HT-29 (cell line): Measurements from ENCODE around the gene NMRK1. TPM values are rescaled to one million over a fixed set of nuclear protein-coding genes. Genes with fewer than 3 reads are reported as not detected.

Source experiments
- DNase-seq: peaks from one replicate; pipeline ENCODE4 v3.0.0-alpha.2; 2015; ENCODE audit warnings: low spot score
- total RNA-seq: library from RNA; depleted of rRNA; stranded (reverse); fragments of >200 nt; shearing (Covaris generic); gene quantifications from 2 replicates; pipeline ENCODE4 v1.2.3, GENCODE V29; 2014; rRNA removed

Gene NMRK1
- total RNA-seq, result 2.3 and 5.1 TPM in 2 replicates

DNA sequence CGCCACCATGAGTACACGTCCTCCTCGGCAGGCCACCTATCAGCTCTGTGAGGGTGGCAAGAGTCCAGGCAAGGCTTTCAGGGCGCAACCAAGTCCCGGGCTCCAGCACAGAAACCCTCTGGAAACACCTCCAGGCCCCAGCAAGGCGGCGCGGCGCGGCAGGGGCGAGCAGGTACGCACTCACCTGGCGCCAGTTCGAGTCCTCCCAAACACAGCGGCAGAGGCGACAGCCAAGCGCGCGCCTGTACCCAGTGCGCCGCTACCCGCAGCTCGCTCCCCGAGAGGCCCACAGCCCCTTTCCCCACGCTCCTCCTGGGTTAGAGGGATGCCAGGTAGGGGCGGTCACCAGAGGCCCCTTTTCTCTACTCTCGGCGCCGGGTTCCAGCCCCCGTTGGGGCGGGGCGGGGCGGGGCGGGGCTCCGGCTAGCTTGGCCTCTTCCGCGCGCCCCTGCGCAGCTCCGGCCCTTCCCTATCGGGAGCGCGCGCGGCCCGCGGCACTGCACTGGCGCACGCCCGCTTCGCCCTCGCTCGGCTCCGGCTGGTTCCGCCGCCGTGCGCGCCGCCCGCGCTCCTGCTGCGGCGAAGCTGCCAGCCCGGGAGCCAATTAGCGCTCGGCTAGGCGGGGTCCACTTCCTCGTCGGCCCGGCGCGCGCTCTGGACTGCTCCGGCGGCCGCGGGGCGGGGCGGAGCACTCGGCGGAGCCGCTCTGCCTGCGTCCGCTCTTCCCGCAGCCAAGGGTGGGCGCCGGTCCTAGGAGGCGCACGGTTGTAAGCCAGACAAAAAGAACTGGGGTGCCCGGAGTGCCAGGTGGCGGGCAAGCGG is at the start of gene NMRK1, which contains the start of gene OSTF1:
TSS of gene NMRK1 (minus strand) at position 332 of the 822 bp plus-strand sequence. CDS start 5,040 bp downstream, outside the sequence.
TSS of gene OSTF1 (plus strand) at position 691 of the 822 bp plus-strand sequence. CDS start 179 bp downstream, outside the sequence.
- peak; percentile 96 for DNase-seq

- DNase-seq, result no peak
Measured at GRCh38 chr9:75134495-75134894, 46.5 kb upstream of the NMRK1 start.

DNA sequence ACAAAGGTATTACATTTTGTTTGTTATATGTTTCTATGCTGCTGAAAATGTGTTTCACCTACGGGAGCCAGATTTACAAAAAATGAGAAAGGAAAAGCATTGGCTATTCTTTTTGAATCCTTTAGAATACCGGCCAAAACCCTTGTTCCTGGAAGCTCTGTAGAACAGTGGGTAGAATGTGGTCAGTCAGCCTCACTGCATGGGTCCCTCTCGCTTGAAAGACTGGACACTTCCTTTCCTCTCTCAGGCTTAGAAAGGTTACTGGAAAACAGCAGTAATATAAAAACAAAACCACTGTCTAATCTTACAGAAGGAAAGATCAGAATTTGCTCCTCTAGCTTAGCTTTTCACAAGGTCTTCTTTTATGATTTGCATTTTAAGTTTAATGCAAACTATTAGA is 45.4 kb upstream of the NMRK1 start:
- no peak for DNase-seq

DNA sequence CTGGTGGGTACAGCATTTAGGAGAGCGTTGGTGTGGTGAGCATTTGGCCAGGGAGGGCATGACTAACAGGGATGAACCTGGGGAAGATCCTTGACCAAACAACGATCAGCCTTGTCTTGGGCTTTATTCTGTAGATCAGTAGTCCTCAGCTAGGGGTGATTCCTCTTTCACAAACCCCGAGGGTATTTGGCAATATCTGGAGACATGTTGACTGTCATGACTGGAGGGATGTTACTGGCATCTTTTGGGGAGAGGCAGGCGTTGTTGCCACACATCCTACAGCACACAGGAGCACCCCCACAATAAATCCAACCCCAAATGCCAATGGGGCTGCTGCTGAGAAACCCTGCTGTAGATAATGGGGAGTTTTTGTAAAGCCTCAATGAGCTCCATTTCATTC is 44.3 kb upstream of the NMRK1 start:
- no peak for DNase-seq

DNA sequence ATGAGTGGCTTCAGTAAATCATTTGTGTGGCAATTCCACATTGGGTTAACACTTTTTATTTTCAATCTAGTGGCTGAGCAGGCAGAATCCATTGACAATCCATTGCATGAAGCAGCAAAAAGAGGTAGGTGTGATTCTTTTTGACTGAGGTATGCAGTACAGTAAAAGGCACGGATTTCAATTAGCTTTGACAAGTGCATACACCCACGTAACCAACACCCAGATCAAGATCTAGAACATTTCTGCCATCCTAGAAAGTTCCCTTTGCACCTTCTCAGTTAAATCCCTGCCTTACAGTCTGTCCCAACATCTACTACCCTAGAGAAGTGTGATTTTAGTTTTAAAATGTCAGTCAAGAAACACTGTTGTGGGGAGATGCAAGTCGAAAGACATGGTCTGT is 43.7 kb upstream of the NMRK1 start:
- no peak for DNase-seq

- no peak for DNase-seq
Measured at GRCh38 chr9:75130621-75131230, 42.8 kb upstream of the NMRK1 start.

DNA sequence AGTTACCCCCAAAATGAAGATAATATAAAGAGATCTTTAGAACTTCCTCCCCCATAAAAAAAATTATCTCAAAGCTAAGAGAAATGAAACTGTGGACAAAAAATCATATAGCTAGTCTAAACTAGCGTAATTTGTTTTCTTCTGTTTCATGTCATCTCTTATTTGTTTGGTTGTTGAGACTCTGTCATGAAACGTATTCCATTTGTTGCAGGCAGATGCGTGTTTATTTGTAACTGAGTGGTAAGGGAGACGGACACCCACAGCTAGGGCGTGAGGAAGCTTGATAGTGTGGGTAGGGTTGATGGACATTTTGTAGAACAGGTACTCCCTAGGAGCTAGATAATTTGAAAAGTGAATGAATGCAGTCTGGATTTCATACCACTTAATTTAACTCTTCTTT is 42.2 kb upstream of the NMRK1 start:
- no peak for DNase-seq

- no peak for DNase-seq
Measured at GRCh38 chr9:75128535-75128934, 40.6 kb upstream of the NMRK1 start.

DNA sequence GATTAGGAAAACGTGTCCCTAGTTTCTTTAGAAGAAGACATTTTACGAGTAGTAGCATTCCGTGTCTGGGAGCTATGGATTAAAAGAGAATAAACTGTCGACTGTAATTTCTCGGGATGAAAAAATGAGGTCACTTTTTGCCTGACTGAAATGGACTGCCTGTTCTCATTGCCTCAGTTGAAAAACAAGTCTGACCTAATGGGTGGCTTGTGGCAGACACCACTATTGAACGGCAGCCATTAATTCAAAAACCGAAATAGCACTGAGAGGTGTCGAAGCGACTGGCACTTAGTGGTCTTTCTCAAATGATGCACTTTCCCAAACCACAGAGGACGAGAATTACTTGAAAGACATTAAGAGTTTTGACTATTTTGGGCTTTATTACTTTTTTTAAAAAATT is 35.7 kb upstream of the NMRK1 start:
- no peak for DNase-seq

DNA sequence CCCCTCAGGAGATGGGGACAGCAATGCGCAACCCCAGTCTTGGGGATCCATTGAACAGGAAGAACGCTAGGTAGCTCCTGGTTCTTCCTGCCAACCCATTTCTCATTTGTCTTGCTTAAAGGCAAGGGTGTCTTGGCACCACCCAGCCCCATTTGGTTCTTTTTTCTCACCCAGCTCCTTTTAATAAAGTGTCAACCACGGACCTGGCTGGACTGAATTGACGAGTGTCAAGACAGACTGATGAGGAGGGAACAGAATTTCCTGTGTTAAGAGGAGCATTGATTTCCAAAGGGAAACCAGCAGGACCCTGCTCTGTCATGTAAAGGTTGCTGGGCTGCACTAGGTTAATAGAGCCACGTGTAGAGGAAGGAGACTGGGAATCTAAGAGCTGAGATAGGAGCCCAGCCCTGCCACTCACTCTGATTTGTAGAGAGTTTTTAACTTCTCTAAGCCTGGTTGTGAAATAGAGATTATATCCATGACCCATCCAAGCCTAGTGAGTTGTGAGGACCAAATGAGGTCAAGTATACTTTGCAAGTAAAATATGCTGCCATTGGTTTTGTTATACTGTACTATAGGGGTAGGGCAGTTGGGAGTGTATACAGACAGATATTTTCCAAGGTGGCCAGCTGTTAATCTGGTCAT is 34.1 kb upstream of the NMRK1 start:
- no peak for DNase-seq

DNA sequence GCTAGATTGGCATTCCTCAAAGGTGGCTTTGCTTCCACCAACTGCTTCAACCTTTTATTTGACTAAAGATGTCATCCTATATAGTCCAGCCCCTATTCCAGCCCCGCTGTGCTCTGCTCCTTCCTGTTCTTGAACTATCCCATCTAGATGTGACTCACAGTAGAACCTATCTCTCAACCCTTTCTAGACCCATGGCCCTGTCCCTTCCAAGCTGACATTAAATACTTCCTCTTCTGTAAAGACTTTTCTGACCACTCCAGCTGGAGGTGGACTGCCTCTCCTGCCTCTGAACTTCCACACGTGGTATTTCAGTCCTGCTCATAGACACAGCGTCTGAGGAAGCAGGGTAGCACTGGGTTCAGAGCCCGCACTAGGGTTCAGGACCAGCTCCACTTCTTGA is 32.7 kb upstream of the NMRK1 start:
- DNase-seq, result no peak

GRCh38 chr9:75117564-75117963 is 29.6 kb upstream of the NMRK1 start:
- DNase-seq, result no peak

- no peak for DNase-seq
Measured at GRCh38 chr9:75116306-75116705, 28.4 kb upstream of the NMRK1 start.

DNA sequence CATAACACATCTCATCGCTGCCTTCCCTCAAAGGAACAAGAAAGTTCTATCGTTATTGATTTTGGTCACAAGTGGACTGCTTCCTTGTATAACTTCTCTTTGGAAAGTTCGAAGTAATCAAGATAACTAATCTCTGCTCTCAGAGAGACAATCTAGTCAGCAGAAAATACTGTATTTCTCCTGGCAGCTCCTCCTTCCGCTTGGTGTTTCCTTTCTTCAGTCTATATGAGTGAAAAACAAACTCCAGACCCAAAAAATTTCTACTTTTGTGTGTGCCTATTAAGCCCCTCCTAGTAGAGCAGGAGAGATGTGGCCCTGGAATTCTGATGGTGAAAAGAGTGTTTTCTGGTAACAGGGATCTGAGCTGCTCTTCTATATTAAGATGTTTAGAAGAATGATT is 24.8 kb upstream of the NMRK1 start:
- no peak for DNase-seq

DNA sequence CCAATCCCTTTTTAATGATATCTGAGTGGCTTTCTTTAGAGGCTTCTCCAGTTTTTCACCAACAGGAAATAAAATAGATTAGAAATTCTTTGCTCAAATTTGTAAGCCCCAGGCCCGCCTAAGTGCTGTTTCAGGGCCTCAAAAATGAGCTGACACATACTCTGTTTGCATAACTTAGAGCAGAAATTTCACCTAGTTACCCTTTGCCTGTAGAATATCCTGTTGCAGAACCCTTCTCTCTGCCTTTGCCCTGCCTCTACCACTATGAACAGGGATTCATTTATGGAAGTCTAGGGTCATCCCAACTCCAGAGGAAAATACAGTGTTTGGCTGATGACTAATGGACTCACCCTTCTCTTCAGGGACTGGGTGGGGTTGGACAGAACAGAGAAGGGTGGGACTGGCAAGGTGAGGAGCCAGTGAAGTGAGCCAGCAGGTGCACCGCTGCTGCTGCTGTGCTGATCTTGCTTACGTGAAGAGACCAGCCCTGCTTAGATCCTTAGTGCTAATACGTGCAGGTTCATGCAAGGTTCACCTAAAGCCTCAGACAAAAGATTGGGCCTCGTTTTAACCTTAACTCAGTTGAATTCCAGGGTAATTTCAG is 23.2 kb upstream of the NMRK1 start:
- DNase-seq, result peak; percentile 93

DNA sequence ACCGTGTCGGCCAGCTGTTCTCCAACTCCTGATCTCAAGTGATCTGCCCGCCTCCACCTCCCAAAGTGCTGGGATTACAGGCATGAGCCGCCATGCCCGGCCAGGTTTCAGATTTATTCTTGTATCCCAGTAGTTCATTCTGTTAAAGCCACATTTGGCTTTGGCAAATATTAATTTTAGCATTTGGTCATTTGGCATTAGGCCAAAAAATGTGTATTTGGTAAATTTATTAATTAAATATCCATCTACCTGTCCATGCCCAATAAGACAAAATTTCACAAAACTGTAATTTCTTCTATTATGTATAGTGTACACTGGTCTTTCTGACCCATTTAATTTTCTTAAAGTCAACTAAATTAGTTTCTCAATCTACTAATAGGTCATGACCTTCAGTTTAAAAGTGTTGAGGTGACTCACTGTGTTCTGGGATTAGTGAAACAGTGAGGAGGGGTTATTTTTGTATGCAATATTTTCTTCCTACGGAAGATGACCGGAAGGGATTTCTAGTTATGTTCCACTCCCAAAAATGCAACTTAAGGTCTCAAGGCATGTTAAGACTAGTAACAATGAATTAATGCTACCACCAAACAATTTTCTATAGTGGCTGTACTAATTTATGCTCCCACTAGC is 21.4 kb upstream of the NMRK1 start:
- no peak for DNase-seq

DNA sequence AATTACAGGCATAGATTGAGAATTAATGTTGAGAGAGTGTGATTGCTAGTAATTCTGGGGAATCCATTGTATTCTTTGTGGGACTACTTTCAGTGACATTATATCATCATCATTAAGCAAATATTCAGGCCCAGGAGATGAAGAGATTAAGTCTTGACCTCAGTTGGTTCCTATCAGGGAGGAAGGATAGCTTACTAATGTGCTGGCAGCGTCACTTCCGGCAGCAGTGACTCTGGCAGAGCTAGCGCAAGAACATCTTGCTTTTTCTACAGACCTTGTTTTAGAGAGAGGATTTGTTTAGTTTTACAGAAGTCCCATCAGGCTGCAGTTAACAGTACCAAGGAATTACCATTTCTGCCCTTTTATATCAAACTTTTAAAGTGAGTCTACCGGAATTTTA is 20.6 kb upstream of the NMRK1 start:
- no peak for DNase-seq

DNA sequence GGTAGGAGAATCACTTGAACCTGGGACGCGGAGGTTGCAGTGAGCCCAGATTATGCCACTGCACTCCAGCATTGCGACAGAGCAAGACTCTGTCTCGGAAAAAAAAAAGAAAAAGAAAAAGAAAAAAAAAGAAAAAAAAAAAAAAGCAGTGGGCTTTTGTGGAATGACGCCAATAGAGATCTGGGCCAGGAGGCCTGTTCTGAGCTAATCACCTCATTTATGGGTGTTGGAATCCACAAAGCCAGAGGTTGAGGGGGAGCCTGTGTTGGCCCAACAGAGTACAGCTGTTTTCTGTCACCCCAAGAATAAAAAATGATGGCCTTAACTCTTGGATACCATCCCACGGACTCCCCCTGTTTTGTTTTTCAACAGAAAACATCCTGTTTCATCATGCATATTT is 18.9 kb upstream of the NMRK1 start:
- no peak for DNase-seq

DNA sequence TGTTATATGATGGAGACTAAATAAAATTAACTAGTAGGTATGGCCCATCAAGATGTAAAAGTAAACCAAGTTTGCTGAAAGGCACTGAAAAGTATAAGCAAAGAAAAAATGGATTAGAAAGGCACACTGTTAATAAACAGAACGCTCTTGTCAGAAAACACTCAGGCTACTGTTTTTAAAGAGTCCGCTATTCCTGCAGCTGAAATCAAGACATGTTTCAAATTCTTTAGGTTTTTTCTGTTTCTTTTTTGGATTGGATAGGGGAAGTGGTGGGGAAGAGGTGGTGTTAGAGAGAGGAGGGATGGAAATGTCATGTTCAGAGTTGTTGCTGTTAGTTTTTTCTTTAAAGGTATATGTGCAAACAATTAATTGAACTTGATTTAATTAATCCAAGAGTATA is 17.9 kb upstream of the NMRK1 start:
- DNase-seq, result no peak

DNA sequence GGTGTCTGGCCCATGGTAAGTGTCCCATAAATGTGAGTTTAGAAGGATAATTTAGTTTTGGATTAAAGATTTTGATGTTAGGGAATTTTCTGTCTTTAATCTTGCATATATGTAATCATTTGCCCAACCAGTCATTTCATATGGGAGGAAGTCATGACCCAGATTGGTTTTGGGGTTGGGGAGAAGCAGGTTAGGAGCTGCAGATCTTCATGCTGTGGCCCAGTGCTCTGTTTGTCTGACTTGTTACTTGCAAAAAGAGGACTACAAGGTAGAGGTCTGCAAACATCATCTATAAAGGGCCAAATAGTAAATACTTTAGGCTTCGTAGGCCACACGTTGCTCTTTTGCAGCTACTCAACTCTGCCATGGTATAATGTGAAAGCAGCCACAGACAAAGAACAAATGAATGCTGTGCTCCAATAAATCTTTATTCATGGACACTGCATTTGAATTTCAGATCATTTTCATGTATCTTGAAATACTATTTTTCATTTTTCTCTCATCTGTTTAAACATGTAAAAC is 17.1 kb upstream of the NMRK1 start:
- no peak for DNase-seq

DNA sequence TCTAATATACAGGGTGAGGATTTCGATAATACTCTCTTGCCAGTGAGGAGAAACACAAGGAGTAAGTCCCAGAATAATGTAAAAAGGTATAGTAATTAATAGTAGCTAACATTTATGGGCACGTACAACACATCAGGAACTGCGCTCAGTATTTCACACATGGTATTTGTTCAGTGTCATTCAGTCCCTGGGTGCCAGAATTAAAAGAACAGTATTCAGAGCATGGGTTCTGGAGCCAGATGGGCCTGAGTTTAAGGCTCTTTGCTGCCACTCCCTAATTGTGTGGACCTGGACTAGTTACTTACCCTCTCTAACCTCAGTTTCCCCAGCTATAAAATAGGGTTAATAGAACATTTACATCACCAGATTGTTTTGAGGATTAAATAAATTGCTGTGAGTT is 16.7 kb upstream of the NMRK1 start:
- DNase-seq, result no peak
